Measurements from ENCODE around the gene CD200R1L.

CD200R1L gene

GRCh38 chr3:112805126-112805525 is 41.5 kb downstream of the CD200R1L start:
- H3K36me3 ChIP-seq (ENCODE audit: control insufficient read depth, low read depth, low read length) = no peaks in the 10 kb centered on the region
- H3K27me3 ChIP-seq (ENCODE audit: control insufficient read depth, insufficient read depth, low read length) = no peaks in the 10 kb centered on the region
- H3K4me1 ChIP-seq (ENCODE audit: control insufficient read depth, low read depth, low read length) = no peaks in the 10 kb centered on the region
- no peaks in the 10 kb centered on the region for H3K9me3 ChIP-seq (ENCODE audit: control insufficient read depth, low read depth, low read length)
- H3K4me3 ChIP-seq (ENCODE audit: low read length) = no peak overlapping the region
- H3K9ac ChIP-seq (ENCODE audit: low read length) = no peak overlapping the region
- no peak overlapping the region for H3K27ac ChIP-seq (ENCODE audit: low read length)

- Histone ChIP-seq H3K4me3 (ENCODE audit: low read length) (no peak overlapping the region), H3K36me3 (ENCODE audit: control insufficient read depth, low read depth, low read length) (no peaks in the 10 kb centered on the region), H3K9ac (ENCODE audit: low read length) (no peak overlapping the region)
Observed at GRCh38 chr3:112804021-112804420, 42.6 kb downstream of the CD200R1L start.

GRCh38 chr3:112803467-112803866 is 43.2 kb downstream of the CD200R1L start:
- Histone ChIP-seq H3K27me3 (ENCODE audit: control insufficient read depth, insufficient read depth, low read length) (no peaks in the 10 kb centered on the region), H3K4me3 (ENCODE audit: low read length) (no peak overlapping the region), H3K27ac (ENCODE audit: low read length) (no peak overlapping the region), H3K9me3 (ENCODE audit: control insufficient read depth, low read depth, low read length) (no peaks in the 10 kb centered on the region), H3K4me1 (ENCODE audit: control insufficient read depth, low read depth, low read length) (no peaks in the 10 kb centered on the region), H3K36me3 (ENCODE audit: control insufficient read depth, low read depth, low read length) (no peaks in the 10 kb centered on the region), H3K9ac (ENCODE audit: low read length) (no peak overlapping the region)

More at GRCh38 chr3:112804021-112804420, 42.6 kb downstream of the CD200R1L start:
- Histone ChIP-seq H3K4me1 (ENCODE audit: control insufficient read depth, low read depth, low read length) (no peaks in the 10 kb centered on the region), H3K27me3 (ENCODE audit: control insufficient read depth, insufficient read depth, low read length) (no peaks in the 10 kb centered on the region), H3K27ac (ENCODE audit: low read length) (no peak overlapping the region), H3K9me3 (ENCODE audit: control insufficient read depth, low read depth, low read length) (no peaks in the 10 kb centered on the region)

- no peaks in the 10 kb centered on the region for H3K9me3 ChIP-seq (ENCODE audit: control insufficient read depth, low read depth, low read length)
- no peak overlapping the region for H3K4me3 ChIP-seq (ENCODE audit: low read length)
- no peak overlapping the region for H3K27ac ChIP-seq (ENCODE audit: low read length)
- no peaks in the 10 kb centered on the region for H3K27me3 ChIP-seq (ENCODE audit: control insufficient read depth, insufficient read depth, low read length)
- H3K36me3 ChIP-seq (ENCODE audit: control insufficient read depth, low read depth, low read length) = no peaks in the 10 kb centered on the region
- H3K9ac ChIP-seq (ENCODE audit: low read length) = no peak overlapping the region
- no peaks in the 10 kb centered on the region for H3K4me1 ChIP-seq (ENCODE audit: control insufficient read depth, low read depth, low read length)
Observed at GRCh38 chr3:112802338-112802737, 44.3 kb downstream of the CD200R1L start.

- Histone ChIP-seq H3K9me3 (ENCODE audit: control insufficient read depth, low read depth, low read length) (no peaks in the 10 kb centered on the region), H3K36me3 (ENCODE audit: control insufficient read depth, low read depth, low read length) (no peaks in the 10 kb centered on the region), H3K27ac (ENCODE audit: low read length) (no peak overlapping the region), H3K4me1 (ENCODE audit: control insufficient read depth, low read depth, low read length) (no peaks in the 10 kb centered on the region), H3K4me3 (ENCODE audit: low read length) (no peak overlapping the region), H3K9ac (ENCODE audit: low read length) (no peak overlapping the region), H3K27me3 (ENCODE audit: control insufficient read depth, insufficient read depth, low read length) (no peaks in the 10 kb centered on the region)
Observed at GRCh38 chr3:112799946-112800345, 46.7 kb downstream of the CD200R1L start.

GRCh38 chr3:112794622-112795172 is 52.0 kb downstream of the CD200R1L start:
- H3K36me3 ChIP-seq (ENCODE audit: control insufficient read depth, low read depth, low read length) = no peaks in the 10 kb centered on the region
- no peak overlapping the region for H3K9ac ChIP-seq (ENCODE audit: low read length)
- peaks cover 6% of the 10 kb centered on the region for H3K4me1 ChIP-seq (ENCODE audit: control insufficient read depth, low read depth, low read length)
- no peak overlapping the region for H3K27ac ChIP-seq (ENCODE audit: low read length)
- no peaks in the 10 kb centered on the region for H3K27me3 ChIP-seq (ENCODE audit: control insufficient read depth, insufficient read depth, low read length)
- H3K4me3 ChIP-seq (ENCODE audit: low read length) = no peak overlapping the region
- H3K9me3 ChIP-seq (ENCODE audit: control insufficient read depth, low read depth, low read length) = no peaks in the 10 kb centered on the region

GRCh38 chr3:112793326-112794081 is 53.2 kb downstream of the CD200R1L start:
- peaks cover 6% of the 10 kb centered on the region for H3K4me1 ChIP-seq (ENCODE audit: control insufficient read depth, low read depth, low read length)
- no peak overlapping the region for H3K4me3 ChIP-seq (ENCODE audit: low read length)
- no peaks in the 10 kb centered on the region for H3K27me3 ChIP-seq (ENCODE audit: control insufficient read depth, insufficient read depth, low read length)
- no peak overlapping the region for H3K9ac ChIP-seq (ENCODE audit: low read length)
- no peak overlapping the region for H3K27ac ChIP-seq (ENCODE audit: low read length)
- no peaks in the 10 kb centered on the region for H3K36me3 ChIP-seq (ENCODE audit: control insufficient read depth, low read depth, low read length)
- no peaks in the 10 kb centered on the region for H3K9me3 ChIP-seq (ENCODE audit: control insufficient read depth, low read depth, low read length)

GRCh38 chr3:112791736-112792135 is 54.9 kb downstream of the CD200R1L start:
- no peaks in the 10 kb centered on the region for H3K9me3 ChIP-seq (ENCODE audit: control insufficient read depth, low read depth, low read length)
- H3K27ac ChIP-seq (ENCODE audit: low read length) = no peak overlapping the region
- H3K27me3 ChIP-seq (ENCODE audit: control insufficient read depth, insufficient read depth, low read length) = no peaks in the 10 kb centered on the region

GRCh38 chr3:112789787-112790186 is 56.9 kb downstream of the CD200R1L start:
- Histone ChIP-seq H3K4me1 (ENCODE audit: control insufficient read depth, low read depth, low read length) (peaks cover 6% of the 10 kb centered on the region), H3K4me3 (ENCODE audit: low read length) (no peak overlapping the region)

More at GRCh38 chr3:112791736-112792135, 54.9 kb downstream of the CD200R1L start:
- Histone ChIP-seq H3K4me1 (ENCODE audit: control insufficient read depth, low read depth, low read length) (peaks cover 6% of the 10 kb centered on the region), H3K36me3 (ENCODE audit: control insufficient read depth, low read depth, low read length) (no peaks in the 10 kb centered on the region), H3K4me3 (ENCODE audit: low read length) (no peak overlapping the region), H3K9ac (ENCODE audit: low read length) (no peak overlapping the region)

GRCh38 chr3:112786881-112787579 is 59.6 kb downstream of the CD200R1L start:
- H3K27ac ChIP-seq (ENCODE audit: low read length) = no peak overlapping the region
- H3K36me3 ChIP-seq (ENCODE audit: control insufficient read depth, low read depth, low read length) = no peaks in the 10 kb centered on the region
- no peaks in the 10 kb centered on the region for H3K9me3 ChIP-seq (ENCODE audit: control insufficient read depth, low read depth, low read length)
- H3K4me1 ChIP-seq (ENCODE audit: control insufficient read depth, low read depth, low read length) = no peaks in the 10 kb centered on the region
- no peaks in the 10 kb centered on the region for H3K27me3 ChIP-seq (ENCODE audit: control insufficient read depth, insufficient read depth, low read length)
- no peak overlapping the region for H3K9ac ChIP-seq (ENCODE audit: low read length)
- H3K4me3 ChIP-seq (ENCODE audit: low read length) = no peak overlapping the region

More at GRCh38 chr3:112789787-112790186, 56.9 kb downstream of the CD200R1L start:
- H3K9ac ChIP-seq (ENCODE audit: low read length) = no peak overlapping the region
- H3K27ac ChIP-seq (ENCODE audit: low read length) = no peak overlapping the region
- H3K9me3 ChIP-seq (ENCODE audit: control insufficient read depth, low read depth, low read length) = no peaks in the 10 kb centered on the region
- no peaks in the 10 kb centered on the region for H3K27me3 ChIP-seq (ENCODE audit: control insufficient read depth, insufficient read depth, low read length)
- no peaks in the 10 kb centered on the region for H3K36me3 ChIP-seq (ENCODE audit: control insufficient read depth, low read depth, low read length)

- no peak overlapping the region for H3K9ac ChIP-seq (ENCODE audit: low read length)
- no peak overlapping the region for H3K4me3 ChIP-seq (ENCODE audit: low read length)
- no peaks in the 10 kb centered on the region for H3K36me3 ChIP-seq (ENCODE audit: control insufficient read depth, low read depth, low read length)
- no peaks in the 10 kb centered on the region for H3K4me1 ChIP-seq (ENCODE audit: control insufficient read depth, low read depth, low read length)
- H3K27ac ChIP-seq (ENCODE audit: low read length) = no peak overlapping the region
- H3K9me3 ChIP-seq (ENCODE audit: control insufficient read depth, low read depth, low read length) = no peaks in the 10 kb centered on the region
- H3K27me3 ChIP-seq (ENCODE audit: control insufficient read depth, insufficient read depth, low read length) = no peaks in the 10 kb centered on the region
Observed at GRCh38 chr3:112786002-112786590, 60.6 kb downstream of the CD200R1L start.
